A204.1 (cell line): ENCODE data around the gene KRTAP4-5.
"Not testable (repeated sequence)": the region's sequence is repeated elsewhere in the genome, so short reads cannot be mapped to it uniquely, and the experiment has no call there.

ENCODE experiments used
- FAIRE-seq: peaks from 2 replicates; lab custom pipeline; 2012; peaks lifted over from hg19 to GRCh38; lab: Jason Lieb, UNC

The KRTAP4-5 gene

GRCh38 chr17:41147531-41148204, 2.0 kb downstream of the KRTAP4-5 start:
- FAIRE-seq = no peak

GRCh38 chr17:41145261-41145660, 4.4 kb downstream of the KRTAP4-5 start:
- no peak for FAIRE-seq

- FAIRE-seq = no peak
Measured at GRCh38 chr17:41144846-41145245, 4.8 kb downstream of the KRTAP4-5 start.

- FAIRE-seq = no peak
Measured at GRCh38 chr17:41141361-41141760, 8.3 kb downstream of the KRTAP4-5 start.

- no peak for FAIRE-seq
Measured at GRCh38 chr17:41140360-41141131, 9.1 kb downstream of the KRTAP4-5 start, which contains the start of gene KRTAP4-6. Gene KRTAP4-6, minus strand, starts transcription at chr17:41140544. Its CDS starts 57 bp downstream, at chr17:41140487.

- not testable (repeated sequence) for FAIRE-seq
Measured at GRCh38 chr17:41139865-41140264, 9.8 kb downstream of the KRTAP4-5 start.

- no peak for FAIRE-seq
Measured at GRCh38 chr17:41133880-41134735, 15.5 kb downstream of the KRTAP4-5 start.

- no peak for FAIRE-seq
Measured at GRCh38 chr17:41131979-41132378, 17.6 kb downstream of the KRTAP4-5 start.

- FAIRE-seq = no peak
Measured at GRCh38 chr17:41127371-41127770, 22.3 kb downstream of the KRTAP4-5 start.

GRCh38 chr17:41126412-41126811, 23.2 kb downstream of the KRTAP4-5 start:
- FAIRE-seq = no peak

- no peak for FAIRE-seq
Measured at GRCh38 chr17:41125064-41125463, 24.6 kb downstream of the KRTAP4-5 start.

- not testable (repeated sequence) for FAIRE-seq
Measured at GRCh38 chr17:41123991-41124371, 25.6 kb downstream of the KRTAP4-5 start, which contains the start of gene KRTAP4-12. Gene KRTAP4-12, minus strand, starts transcription at chr17:41124182. Its CDS starts 60 bp downstream, at chr17:41124122.

- FAIRE-seq = not testable (repeated sequence)
Measured at GRCh38 chr17:41123292-41123990, 26.2 kb downstream of the KRTAP4-5 start.

- no peak for FAIRE-seq
Measured at GRCh38 chr17:41121742-41122141, 27.9 kb downstream of the KRTAP4-5 start.

GRCh38 chr17:41119696-41120690, 29.6 kb downstream of the KRTAP4-5 start:
- FAIRE-seq = not testable (repeated sequence)

- FAIRE-seq = no peak
Measured at GRCh38 chr17:41118721-41119120, 30.9 kb downstream of the KRTAP4-5 start.

- FAIRE-seq = not testable (repeated sequence)
Measured at GRCh38 chr17:41117846-41118386, 31.7 kb downstream of the KRTAP4-5 start, which contains the start of gene KRTAP4-11. Gene KRTAP4-11, minus strand, starts transcription at chr17:41118373. Its CDS starts 58 bp downstream, at chr17:41118315.

GRCh38 chr17:41116297-41116696, 33.3 kb downstream of the KRTAP4-5 start:
- no peak for FAIRE-seq

GRCh38 chr17:41111151-41111885, 38.3 kb downstream of the KRTAP4-5 start:
- FAIRE-seq = peak; percentile 77
